NCI-H128 (cell line): ENCODE measurements around the gene LRIG1.

Experiments used
- DNase-seq: peaks from one replicate; lab custom pipeline; 2025; ENCODE audit not compliant: unreplicated experiment; lab: John Stamatoyannopoulos, UW

The LRIG1 gene

DNA sequence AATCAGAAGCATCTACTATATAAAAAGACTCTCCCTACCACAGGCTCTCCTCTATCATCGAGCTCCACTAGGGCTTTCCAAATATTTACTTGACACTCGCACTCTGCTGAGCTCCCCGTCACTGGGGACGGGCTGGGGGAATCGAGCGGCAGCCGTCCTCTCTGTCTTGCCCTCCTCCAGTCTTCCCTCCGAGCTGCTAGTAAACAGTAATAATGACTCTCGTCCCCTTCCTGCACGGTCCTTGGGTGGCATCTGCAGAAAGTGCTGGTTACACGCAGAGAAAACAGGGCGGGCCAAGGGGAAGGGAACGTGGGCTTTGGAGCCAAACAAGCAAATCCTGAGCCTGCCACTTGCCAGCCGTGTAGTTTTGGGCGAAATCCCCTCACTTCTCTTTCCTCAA lies 96.6 kb downstream of the LRIG1 start:
- DNase-seq: no peak

DNA sequence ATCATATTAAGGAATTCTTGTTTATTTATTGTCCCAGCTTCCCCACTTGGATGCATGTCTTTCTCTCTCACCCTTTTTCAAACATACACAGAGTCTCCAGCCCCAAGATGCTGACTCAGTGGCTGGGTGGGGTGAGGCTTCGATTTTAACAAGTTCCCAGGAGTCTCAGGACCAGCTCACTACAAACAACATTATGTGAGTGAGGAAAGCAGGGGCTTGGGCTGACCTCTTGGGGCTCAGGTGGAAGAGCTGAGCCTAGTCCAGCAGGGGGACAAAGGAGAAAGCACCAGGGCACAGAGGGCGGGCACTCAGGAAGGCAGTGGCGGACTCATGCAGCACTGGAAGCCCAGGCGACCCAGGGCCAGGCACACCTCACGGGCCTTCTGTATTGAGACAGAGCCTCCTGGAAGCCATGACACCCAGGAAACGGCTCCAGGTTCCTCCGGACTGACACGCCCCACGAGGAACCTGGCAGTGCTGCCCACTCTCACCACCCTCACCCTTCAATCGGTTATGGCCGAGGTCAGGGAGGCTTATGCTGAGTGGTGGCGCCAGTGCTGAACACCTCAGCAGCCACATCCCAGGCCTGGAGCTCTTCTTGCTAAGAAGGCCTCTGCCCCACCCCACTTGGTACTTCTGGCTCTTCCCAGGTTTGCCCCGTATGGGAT lies 97.4 kb downstream of the LRIG1 start:
- DNase-seq: no peak

DNA sequence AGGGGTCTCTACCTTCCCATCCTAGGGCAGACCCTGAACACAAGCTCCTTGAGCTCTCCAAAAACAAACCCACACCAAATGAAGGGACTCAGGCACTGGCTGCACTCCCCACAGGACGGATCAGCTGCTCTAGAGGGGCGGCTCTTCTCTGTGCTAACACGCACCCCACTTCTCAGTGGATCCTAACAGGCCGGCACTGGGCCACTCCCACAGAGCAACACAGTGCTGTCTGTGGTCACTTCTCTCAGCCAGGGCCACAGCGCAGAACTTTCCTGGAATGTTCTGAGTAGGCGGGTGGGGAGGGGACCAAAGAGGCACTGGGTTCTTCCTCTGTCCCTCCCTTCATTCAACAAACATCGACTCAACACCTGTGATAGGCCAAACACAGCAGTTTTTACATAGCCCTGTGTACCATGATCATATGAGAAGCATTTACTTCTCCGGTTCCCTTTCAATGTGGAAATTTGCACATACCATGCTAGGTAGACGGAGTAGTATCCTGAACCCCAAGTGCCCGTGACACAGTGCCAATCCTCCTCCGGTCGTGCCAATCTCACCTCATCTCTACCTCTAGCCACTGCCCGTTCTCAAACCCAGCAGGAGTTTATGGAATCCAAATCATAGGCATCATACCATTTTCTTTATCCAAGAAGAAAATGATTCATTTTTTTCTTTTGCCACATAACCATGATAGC lies 98.1 kb downstream of the LRIG1 start:
- DNase-seq: no peak

DNA sequence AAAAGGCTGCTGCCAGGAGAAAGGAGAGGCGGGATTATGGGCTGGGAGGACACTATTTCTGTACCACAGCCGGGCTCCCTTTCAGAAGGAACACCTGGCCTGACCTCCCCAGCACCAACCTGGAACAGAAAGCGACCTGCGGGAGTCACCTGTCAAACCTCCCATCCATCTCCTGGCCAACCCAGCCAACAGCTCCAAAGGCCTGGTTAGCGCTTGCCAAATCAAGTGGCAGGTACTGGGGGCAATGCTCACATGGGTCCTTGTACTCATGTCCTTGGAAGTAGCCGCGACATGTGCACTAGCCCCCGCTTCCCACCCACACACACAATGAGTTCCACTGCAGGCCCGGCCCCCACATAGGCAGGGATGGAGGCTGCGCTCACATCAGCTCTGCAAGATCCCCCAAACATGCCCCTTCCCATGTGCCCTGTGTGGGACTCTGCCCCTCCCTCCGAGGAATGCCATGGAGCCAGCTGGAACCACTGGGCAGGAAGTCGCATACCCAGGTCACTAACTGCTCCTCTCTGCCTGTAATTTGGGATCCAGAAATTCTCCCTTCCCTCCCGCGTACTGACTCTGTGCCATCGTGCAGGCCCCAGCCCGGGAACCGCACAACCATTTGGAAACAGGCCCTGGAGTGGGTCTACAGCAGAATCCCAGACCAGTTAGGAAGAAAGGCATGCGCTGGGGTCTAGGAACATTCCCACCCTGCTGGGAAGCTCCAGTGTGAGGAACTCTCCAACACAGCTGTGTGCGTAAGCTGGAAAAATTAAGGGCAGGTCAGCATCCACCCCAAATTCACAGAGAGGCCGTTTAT lies 98.9 kb downstream of the LRIG1 start:
- DNase-seq: no peak

DNA sequence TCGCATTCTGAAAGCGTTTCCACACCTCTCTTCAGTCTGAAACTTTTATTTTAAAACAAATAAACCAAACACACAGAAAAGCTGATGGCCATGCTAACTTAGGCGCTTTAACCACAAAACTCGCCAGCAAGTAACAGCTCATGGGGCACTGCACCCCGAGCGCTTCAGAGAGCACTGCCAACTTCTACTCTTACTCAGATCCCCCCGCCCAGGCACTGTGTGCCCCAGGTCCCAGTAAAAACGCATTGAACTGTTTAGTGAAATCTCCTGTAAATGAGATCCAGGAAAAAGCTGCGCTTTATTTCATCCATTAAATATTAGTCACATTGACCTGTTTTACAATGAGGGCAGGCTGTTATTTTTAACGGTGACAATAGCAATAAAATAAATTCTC lies 99.7 kb downstream of the LRIG1 start:
- no peak for DNase-seq

DNA sequence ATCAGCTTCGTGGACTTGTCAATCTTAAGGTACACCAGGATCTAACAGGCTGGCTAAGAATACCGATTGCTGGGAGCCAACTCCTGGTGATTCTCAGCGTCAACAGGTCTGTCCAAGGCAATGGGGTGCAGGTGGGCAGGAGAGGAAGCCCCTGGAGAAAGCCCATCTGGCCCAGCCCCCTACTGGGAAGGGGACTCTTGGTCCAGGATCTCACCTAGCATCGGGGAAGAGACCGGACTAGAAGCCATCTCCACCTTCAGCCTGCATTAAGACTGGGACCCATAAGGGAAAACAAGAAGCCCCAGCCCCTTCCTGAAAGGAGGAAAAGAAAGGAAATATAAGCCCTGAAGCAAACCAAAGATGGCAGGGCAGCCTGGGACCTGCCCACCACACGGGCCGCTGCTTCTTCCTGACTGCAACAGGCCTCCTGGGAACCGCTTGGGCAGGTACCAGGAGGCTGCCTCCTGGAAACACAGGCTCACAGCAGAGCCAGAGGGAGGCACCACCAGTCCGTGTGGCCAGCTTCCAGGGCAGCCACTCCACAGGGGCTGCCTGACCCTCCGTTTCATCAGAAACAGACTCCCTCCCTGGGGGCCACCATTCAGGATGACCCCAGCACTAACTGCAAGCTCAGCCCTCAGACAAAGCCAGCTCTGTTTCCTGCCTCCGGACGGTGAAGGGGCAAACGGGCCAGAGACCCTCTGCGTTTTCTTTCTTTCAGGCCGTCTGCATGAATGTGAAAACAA lies 100.2 kb downstream of the LRIG1 start:
- DNase-seq: no peak

DNA sequence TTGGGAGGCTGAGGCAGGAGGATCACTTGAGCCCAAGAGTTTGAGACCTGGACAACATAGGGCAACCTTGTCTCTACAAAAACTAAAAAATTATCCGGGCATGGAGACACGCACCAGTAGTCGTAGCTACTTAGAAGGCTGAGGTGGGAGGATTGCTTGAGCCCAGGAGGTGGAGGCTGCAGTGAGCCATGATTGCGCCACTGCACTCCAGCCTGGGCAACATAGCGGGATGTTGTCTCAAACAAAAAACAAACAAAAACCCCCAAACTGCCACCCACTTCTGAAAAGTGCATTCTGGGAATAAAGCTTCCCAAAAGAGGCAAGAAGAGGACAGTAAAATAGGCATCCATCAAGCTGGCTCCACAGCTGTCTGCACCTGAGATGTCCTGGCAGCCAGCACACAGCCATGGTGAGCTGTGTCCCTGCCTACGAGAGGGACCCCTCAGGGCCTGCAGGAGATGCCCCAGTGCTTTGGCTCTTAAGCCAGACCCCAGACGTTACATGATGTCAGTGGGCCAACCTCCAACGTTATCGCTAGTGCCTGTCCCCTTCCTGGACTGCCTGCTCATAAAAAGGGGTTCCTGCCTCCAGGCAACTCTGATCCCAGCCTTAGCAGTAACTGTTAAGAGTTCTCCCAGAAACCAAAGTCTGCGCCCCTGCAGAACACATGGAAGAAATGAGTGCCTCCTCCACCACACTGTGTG lies 101.1 kb downstream of the LRIG1 start:
- no peak for DNase-seq

DNA sequence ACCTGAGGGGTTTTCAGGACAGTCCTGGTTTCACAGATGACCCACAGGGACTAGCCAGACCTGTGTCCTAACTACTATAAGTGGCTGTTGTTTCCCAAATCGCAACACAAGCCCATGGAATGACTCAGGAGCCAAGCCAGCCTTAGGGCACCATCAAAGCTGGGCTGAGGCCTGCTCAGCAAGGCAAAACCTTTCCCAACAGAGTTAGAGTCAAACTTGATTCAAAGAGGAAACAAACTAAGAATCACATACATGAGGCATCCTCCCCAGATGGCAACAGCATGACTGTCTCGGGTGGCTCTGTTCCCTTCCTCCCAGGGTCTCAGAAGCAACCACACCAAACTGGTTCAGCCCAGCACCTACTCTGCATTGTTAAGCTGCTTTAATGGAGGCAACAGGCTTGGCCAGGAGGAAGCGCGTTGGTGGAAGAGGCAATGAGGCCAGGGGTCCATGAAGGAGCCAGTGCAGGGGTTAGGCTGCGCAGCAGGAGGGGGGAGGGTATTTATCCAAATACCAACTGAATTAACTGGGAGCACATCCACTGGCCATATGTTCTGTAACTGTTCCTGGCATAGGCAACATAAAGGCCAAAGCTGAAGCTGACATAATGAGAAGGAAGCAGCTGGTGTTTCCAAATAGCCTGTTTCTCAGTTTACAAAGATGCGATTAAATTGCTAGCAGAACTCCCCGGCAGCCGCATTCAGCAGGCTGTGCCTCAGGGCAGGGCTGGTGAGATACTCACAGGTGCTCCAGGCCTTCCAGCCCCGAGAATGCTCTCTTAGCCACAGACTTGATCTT lies 102.4 kb downstream of the LRIG1 start:
- DNase-seq: no peak

DNA sequence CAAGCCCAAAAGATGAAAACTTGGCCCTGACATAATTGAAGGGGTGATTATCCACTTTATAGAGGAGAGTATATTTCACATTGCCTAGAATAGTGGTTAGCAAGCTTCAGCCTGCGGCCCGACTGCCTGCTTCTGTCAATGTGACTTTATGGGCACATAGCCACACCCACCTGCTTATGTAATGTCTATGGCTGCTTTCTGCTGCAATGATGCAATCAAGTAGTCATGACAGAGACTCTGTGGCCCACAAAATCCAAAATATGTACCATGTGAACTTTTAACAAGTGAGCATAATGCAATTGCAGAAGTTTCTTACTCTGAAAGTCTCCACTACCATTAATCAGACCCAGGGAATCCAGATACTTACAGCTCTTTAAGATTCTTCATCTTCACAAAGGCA lies 103.1 kb downstream of the LRIG1 start:
- no peak for DNase-seq

DNA sequence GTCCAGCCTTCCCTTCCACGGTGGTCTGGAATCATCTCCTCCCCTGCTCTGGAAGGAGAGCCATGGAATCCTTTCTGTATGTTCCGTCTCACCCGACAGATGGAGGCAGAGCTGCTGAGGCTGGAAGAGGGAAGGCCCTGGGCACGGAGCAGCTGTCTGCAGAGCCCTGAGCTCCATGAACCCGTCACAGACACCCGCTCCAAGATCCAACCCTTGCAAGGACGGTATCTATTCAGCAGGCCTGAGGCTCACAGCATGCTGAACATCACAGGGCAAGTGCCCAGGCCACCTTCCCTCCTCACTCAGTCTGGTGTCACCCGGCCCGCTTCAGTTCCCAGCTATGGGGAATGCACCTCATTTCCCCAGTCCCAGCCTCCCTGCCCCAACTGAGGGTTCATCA lies 103.9 kb downstream of the LRIG1 start:
- DNase-seq: no peak

DNA sequence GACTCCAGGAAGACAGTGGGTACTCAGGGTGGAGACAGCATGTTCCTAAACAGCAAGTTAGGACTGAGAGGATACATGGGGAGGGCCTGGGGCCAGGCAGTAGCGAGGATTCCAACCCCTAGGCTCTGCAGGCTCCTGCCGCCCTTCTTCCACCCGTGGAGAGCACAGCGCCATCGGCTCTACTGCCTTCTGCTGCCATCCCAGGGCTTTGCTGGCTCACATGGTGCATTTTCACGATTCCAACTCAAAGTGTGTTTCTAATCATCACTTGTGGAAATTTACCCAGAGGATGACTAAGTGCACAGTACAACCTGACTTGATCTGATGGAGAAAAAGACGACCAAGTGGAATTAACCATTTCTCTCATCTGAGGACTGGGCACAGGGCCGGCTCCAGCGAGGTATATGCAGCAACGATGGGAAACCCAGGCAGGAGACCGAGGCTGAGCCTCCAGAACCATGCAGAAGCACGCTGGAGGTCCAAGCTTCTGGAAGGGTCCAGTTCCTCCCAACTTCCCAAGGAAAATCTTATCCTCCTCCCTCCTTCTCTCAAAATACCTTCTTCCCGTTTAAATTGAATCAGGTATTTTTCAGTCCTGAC lies 104.6 kb downstream of the LRIG1 start:
- DNase-seq: no peak

DNA sequence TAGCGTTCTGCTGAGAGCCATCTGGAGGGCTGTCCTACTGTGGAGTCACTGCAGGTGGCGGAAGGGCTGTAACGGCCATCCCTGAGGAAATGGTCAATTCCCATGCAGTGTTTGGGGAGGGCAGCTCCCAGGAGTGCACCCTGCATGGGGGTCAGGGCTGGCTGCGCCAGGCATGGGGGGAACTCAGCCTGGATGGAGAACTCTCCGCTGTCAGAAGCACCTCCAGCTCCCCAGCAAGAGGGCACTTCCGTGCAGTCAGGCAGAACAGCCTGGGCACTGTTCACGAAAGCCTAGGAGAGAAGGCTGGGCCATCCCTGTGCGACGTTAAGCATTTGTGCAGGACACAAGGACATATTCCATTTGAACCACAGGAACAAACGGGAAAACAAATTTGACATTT lies 105.2 kb downstream of the LRIG1 start:
- DNase-seq: no peak

DNA sequence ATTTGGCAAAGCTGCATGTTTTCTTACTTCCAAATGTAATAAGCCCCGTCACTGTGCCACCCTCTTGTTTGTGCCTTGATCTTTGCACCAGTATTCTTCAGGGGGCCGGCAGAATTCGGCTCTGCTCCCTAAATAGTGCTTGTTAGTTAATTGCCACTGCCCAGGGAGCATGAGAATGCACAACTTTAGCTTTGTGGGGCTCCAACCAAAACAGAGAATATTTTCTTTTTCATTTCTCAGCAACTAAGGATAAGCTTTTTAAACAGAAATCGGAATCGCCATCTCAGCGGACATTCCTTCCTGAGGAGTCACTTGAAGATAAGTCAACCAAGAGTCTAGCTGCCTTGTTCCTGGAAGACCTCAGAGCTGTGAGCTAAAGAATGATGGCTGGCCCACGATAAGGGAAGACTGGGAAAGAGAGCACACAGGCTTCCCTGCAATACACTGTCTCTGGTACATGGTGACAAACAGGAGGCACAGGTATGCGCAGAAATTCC lies 106.0 kb downstream of the LRIG1 start:
- no peak for DNase-seq

DNA sequence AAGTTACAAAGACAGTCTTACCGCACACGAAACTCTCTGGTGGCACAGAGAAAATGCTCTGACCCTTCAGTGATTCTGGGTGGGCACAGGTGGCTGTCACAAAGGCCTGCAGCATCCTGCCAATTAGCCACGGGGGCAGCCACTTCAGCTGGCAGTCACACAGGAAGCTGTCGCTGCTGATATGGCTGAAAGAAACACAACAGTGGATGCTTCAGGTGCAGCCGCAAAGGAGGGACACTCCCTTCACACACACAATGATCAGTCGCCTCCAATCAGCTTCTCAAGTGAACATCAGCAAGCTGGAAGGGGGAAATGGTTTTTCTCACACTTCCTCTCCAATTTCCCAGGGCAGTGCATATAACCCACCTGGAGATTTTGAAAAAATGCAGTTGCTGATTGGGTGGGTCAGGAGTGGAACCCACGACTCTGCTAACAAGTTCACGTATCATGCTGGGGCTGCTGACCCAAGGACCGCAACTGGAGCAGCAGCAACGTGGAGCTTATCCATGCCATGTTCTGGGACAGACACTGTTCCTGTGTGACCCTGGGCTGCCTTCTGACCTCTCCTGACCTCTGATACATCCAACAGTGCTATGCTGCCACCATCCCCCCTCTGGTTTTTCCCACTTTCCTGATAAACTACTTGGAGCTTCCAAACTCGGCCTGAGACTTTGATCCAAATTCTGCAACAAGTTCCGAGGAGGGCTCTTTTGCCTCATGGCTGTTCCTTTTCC lies 106.6 kb downstream of the LRIG1 start:
- DNase-seq: no peak

DNA sequence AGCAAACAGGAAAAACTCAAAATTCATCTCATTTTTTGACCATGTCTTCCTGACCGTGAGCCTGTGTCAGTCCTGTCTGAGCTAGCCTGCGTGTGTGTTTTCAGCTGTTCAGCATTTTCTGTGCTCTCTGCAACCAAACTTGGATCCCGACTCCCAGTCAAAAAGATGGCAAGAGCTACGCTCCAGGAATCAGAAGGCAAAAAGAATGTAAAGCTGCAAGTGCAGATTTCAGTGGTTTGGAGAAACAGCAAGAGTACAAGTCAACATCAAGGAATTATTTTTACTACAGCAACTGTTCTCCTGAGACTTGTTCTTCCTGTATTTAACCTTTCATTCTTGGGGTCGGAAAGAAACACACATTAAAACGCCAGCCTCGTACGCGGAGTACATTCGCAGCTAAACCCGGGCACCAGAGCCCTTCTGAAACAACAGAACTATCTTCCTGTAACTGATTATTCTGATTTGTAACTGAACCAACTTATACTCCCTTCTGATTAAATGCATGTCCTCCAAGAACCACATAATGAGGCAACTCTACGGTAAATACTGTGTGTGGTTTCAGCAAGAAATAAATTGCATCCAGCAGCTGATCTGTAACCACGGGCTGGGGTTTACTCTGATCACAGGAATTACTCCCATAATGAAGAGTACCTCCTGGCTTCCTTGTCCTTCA lies 107.4 kb downstream of the LRIG1 start:
- DNase-seq: no peak

DNA sequence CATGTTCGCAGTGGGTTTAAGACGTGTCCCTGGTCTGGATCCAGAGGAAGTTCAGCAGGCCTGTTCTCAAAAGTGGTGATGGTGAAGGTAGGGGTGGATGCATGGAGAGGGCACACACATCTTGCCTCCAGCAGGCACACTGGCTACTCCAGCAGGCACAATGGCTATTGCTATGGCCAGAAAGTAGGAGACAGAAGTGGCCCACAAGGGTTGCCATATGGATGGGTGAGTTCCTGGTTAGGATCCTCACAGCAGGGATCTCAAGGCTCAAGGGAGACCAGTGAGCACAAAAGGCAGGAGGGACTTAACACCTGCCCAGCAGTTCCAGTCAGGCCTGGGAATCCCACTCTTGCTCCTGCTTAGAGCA lies 107.9 kb downstream of the LRIG1 start:
- DNase-seq: no peak

DNA sequence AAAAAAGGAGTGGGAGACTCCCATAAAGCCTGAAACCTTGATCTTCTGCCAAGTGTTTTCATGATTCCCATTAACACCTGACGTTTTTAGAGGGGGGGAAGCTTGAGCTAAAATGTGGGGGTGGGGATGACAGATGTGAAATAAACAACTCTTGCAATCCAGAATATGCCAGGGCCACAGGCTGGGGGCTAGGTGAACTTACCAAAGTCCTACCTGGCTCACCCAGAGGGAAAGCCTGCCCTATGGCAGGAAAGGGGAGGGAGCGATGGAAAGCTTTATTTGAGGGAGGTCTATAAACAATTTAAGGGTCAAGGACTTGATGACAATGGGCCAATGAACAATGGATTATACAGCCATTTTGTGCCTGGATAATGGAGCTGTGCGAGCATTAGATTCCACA lies 108.3 kb downstream of the LRIG1 start:
- no peak for DNase-seq

DNA sequence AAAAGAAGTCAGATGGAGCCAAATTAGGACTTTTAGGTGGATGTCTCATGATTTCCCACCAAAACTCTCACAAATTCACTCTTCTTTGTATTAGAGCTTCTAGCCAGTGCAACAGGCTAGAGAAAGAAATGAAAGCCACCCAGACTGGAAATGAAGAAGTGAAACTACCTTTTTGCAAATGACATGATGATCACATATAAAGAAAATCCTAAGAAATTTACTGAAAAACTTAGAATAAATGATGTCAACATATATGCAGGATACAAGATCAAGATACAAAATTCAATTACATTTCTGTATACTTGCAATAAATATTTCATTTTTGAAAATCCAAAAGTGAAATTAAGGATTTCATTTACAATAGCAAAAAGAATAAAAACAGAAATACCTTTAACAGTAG lies 110.8 kb downstream of the LRIG1 start:
- DNase-seq: no peak
